Activated CD4-positive, CD25-positive, alpha-beta regulatory T cell treated with anti-CD3 and anti-CD28 coated beads, Interleukin-2, amount 50 U/mL, for 16 hours (primary cell): ENCODE results near the gene PREX1.

Source experiments
- DNase-seq: peaks from one replicate; pipeline ENCODE4 v3.0.0-alpha.2; 2020; ENCODE audit warnings: low read depth, low spot score

The PREX1 gene

GRCh38 chr20:48703511-48704219 lies 124.1 kb downstream of the PREX1 start:
- DNase-seq = no peak

DNA sequence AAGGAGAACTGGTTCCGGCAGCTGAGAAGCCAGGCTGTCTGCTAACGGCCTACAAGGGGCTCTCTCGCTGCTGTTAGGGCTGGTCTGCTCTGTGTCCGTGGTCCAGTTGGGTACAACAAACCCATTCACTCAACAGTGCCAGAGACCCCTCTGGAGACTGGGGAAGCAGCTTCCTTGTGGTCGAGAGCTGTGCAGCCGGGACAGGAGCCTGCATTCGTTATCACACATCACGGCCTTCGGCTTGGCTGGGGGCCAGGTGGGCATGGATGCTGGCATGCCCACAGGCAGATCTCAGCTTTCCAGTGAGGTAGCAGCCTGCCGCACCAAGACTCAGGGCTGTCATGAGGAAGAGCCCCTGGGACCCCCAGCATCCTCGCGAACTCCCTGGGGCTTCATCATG lies 124.7 kb downstream of the PREX1 start:
- DNase-seq = no peak

DNA sequence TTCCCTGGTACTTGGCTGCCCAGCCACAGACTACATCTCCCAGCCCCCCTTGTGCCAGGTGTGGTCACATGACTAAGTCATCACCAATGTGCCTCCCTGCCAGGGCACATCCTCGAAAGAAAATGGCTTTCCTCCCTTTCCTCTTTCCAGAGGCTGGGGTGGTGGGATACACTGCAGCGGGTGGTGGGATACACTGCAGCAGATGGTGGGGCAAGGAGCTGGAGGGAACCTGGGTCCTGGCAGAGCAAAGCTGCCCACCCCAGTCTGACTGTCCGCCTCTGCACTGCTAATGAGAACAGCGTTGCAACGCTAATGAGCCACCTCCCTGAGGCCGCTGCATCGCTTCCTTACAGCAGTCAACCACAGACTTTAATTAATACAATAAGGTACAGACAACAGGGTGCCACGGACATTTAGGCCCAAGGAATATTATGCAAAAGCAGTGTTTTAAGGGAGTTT lies 125.3 kb downstream of the PREX1 start:
- DNase-seq = no peak

GRCh38 chr20:48701702-48702101 lies 126.1 kb downstream of the PREX1 start:
- DNase-seq = no peak

DNA sequence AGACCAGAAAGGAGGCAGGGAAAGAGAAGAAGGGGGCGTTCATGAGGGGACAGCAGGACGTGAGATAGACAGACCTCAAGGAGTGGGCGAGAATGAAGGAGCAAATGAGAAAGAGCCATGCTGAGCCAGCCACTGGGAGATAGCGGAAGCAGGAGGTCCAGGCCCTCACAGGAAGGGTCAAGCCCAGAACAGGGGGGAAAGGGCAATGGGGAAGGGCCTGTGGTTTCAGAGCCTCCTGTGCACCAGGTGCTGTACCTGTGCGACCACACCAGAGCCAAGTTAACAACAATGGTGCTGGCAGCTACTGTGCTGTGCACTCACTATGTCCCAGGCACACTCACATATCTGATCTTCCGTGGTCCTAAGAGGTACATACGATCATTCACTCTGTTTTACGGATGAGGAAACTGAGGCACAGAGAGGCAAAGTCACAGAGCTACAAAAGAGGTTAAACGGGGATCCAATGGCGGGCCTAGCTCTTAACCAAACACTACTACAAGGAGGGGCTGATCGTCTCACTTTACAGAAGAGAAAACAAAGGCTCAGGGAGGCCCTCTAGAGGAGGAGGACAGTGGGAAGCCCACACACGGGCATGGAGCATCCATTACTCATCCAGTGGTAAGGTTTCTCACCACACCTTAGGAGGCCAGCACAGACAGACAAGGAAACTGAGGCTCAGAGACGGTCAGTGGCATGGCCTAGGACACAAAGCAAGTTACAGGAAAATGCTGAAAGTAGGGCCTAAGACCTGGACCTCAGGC lies 129.1 kb downstream of the PREX1 start:
- DNase-seq = no peak

GRCh38 chr20:48697845-48698491 lies 129.8 kb downstream of the PREX1 start:
- no peak for DNase-seq

GRCh38 chr20:48696671-48697070 lies 131.1 kb downstream of the PREX1 start:
- DNase-seq = no peak

GRCh38 chr20:48695738-48696137 lies 132.1 kb downstream of the PREX1 start:
- no peak for DNase-seq

DNA sequence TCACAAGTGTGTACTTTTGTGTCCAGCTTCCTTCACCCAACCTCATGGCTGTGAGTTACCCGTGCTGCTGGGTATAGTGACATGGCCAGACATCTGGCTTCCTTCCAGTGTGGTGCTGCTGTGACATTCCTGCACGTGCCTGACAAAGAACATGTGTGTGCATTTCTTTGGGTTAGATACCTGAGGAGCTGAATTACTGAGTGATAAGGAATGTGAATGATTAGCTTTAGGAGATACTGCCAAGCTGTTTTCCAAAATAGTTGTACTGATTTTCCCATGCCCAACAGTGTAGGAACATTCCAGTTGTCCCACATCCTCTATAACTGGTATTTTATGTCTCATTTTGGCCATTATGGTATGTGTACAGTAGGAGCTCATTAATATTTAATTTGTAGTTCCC lies 132.5 kb downstream of the PREX1 start:
- DNase-seq = no peak

- DNase-seq = no peak
Observed at GRCh38 chr20:48694381-48694865, 133.4 kb downstream of the PREX1 start.

DNA sequence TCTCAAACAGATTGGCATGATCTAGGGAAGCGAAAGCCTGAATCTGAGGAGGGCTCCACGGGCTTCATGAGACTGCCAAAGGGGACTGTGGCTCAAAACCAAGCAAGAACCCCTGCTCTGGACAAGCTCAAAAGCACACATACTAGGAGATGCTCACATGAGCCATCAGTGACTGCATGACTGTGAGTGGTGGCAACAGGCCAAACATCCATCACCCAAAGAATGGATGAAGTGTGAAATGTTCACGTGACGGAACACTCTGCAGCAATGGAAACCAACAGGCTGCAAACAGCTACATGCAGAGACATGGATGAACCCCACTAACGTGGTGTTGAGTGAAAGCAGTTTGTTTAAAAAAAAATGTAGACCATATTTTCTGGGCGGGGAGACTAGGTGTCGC lies 136.3 kb downstream of the PREX1 start:
- no peak for DNase-seq

DNA sequence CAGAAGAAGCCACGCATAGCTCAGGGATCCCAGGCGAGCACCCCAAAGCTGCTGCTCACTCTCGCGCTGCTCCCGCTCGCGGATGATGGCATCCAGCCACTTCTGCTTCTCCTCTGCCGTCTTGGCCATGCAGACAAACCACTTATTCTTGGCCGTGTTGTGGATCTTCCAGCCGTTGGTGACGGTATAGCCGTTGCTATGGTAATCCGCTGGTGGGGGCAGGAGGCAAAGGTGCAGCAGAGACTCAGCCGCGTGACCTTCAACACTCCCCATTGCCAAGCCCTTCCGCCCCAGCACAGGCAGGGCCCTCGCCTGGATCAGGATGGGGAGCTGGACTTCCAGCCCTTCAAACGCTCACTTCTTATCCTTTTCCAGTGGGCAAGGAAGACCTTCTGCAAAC lies 136.9 kb downstream of the PREX1 start:
- DNase-seq = no peak

- DNase-seq = no peak
Observed at GRCh38 chr20:48689874-48690571, 137.8 kb downstream of the PREX1 start.

GRCh38 chr20:48689388-48689787 lies 138.4 kb downstream of the PREX1 start:
- no peak for DNase-seq

GRCh38 chr20:48688579-48688978 lies 139.2 kb downstream of the PREX1 start:
- DNase-seq = no peak

GRCh38 chr20:48687117-48687800 lies 140.5 kb downstream of the PREX1 start:
- DNase-seq = no peak

- no peak for DNase-seq
Observed at GRCh38 chr20:48686238-48687116, 141.3 kb downstream of the PREX1 start.

- no peak for DNase-seq
Observed at GRCh38 chr20:48685300-48685699, 142.5 kb downstream of the PREX1 start.

DNA sequence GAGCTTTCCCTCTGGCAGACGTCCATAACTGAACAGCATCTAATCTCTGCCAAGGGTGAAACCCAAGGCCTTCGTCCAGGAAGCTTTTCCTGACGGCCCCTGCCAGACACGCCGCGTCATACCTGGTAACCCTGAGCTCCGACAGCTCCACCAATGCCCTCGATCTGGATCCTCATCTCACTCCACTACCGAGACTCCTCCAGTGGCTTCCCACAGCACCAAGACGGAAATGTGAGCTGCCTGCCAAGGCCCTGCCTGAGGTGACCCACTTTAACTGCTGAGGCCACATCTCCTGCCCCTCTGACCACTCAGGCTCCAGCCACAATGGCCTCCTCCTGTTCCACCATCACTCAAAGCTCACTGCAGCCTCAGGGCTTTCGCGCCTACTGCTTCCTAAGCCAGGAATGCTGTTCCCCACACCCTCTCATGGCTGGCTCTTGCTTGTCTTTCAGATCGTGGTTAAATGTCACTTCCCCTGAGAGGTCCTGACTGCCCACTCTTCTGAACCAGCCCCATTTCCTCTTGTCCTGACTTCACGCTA lies 143.2 kb downstream of the PREX1 start:
- DNase-seq = no peak
